Neural progenitor cell (in vitro differentiated cells): ENCODE data around the gene MRPL21. TPM values are rescaled to one million over a fixed set of nuclear protein-coding genes. Genes with fewer than 3 reads are reported as not detected.

Experiments used
- DNase-seq: peaks from one replicate; pipeline ENCODE4 v3.0.0-alpha.2; 2016; ENCODE audit warnings: low spot score
- H2AFZ ChIP-seq: fragments of 200-600 bp; sonication (generic); replicated peaks from 2 replicates; pipeline ENCODE4 v1.6.1; 2016; ENCODE audit warnings: antibody characterized with exemption
- H3F3A ChIP-seq: fragments of 200-600 bp; sonication (generic); 2 replicates; pipeline ENCODE4 v1.6.1; 2016; ENCODE audit warnings: antibody characterized with exemption, low read depth
- H3K27ac ChIP-seq: fragments of 200-600 bp; sonication (generic); 2 replicates; pipeline ENCODE4 v1.5.1; 2016; ENCODE audit warnings: mild to moderate bottlenecking
- H3K27me3 ChIP-seq: fragments of 200-600 bp; sonication (generic); 2 replicates; pipeline ENCODE4 v1.6.1; 2016; ENCODE audit warnings: mild to moderate bottlenecking, moderate library complexity
- H3K36me3 ChIP-seq: fragments of 200-600 bp; sonication (generic); 2 replicates; pipeline ENCODE4 v1.5.1; 2016
- H3K4me1 ChIP-seq: fragments of 200-600 bp; sonication (generic); 2 replicates; pipeline ENCODE4 v1.6.1; 2016; ENCODE audit warnings: mixed run types
- H3K4me2 ChIP-seq: fragments of 200-600 bp; sonication (generic); 2 replicates; pipeline ENCODE4 v1.6.1; 2016
- H3K4me3 ChIP-seq: fragments of 200-600 bp; sonication (generic); 2 replicates; pipeline ENCODE4 v1.5.1; 2016
- H3K79me2 ChIP-seq: fragments of 200-600 bp; sonication (generic); 2 replicates; pipeline ENCODE4 v1.6.1; 2016; ENCODE audit warnings: low read depth
- H3K9ac ChIP-seq: fragments of 200-600 bp; sonication (generic); 2 replicates; pipeline ENCODE4 v1.6.1; 2016
- H3K9me3 ChIP-seq: fragments of 200-600 bp; sonication (generic); 2 replicates; pipeline ENCODE4 v1.5.1; 2016; ENCODE audit warnings: low read depth
- H4K20me1 ChIP-seq: fragments of 200-600 bp; sonication (generic); 2 replicates; pipeline ENCODE4 v1.6.1; 2016; ENCODE audit warnings: low read depth
- H3K27ac Mint-ChIP-seq: 3 replicates; pipeline ENCODE4 v1.8.0; 2021; ENCODE audit warnings: mixed read lengths
- H3K27me3 Mint-ChIP-seq: 2 replicates; pipeline ENCODE4 v1.8.0; 2022; ENCODE audit warnings: low read depth, mild to moderate bottlenecking, inconsistent platforms, moderate library complexity, mixed read lengths; ENCODE audit not compliant: insufficient read depth
- H3K36me3 Mint-ChIP-seq: 3 replicates; pipeline ENCODE4 v1.8.0; 2021; ENCODE audit warnings: mixed read lengths
- H3K4me1 Mint-ChIP-seq: 3 replicates; pipeline ENCODE4 v1.8.0; 2021; ENCODE audit warnings: mixed read lengths
- H3K4me3 Mint-ChIP-seq: 3 replicates; pipeline ENCODE4 v1.8.0; 2021; ENCODE audit warnings: mild to moderate bottlenecking, moderate library complexity, mixed read lengths
- H3K9me3 Mint-ChIP-seq: 3 replicates; pipeline ENCODE4 v1.8.0; 2020; ENCODE audit warnings: mixed read lengths
- CTCF ChIP-seq: fragments of 200-600 bp; sonication (generic); IDR thresholded peaks from 2 replicates; pipeline ENCODE4 v1.5.1; 2017; ENCODE audit warnings: antibody characterized with exemption, mild to moderate bottlenecking
- EZH2 ChIP-seq: fragments of 200-600 bp; sonication (generic); IDR thresholded peaks from 2 replicates; pipeline ENCODE4 v1.6.1; 2017; ENCODE audit warnings: antibody characterized with exemption, mild to moderate bottlenecking, moderate library complexity
- EZH2phosphoT487 ChIP-seq: fragments of 200-600 bp; sonication (generic); IDR thresholded peaks from 2 replicates; pipeline ENCODE4 v1.6.1; 2017; ENCODE audit warnings: antibody characterized with exemption
- total RNA-seq: library from RNA; depleted of rRNA; stranded (reverse); fragments of >200 nt; gene quantifications from 2 replicates; pipeline ENCODE4 v1.2.3, GENCODE V29; 2015; ENCODE audit warnings: low replicate concordance

The MRPL21 gene
- total RNA-seq, 1 donor from 2014 or later: 32.3 TPM

- H3K4me2 ChIP-seq: peak overlapping the region; percentile 7
- no peak overlapping the region for H3K4me3 ChIP-seq
- Mint-ChIP-seq H3K9me3 (no peaks in the 10 kb centered on the region), H3K36me3 (no peaks in the 10 kb centered on the region), H3K27ac (no peak overlapping the region), H3K27me3 (peaks cover 61% of the 10 kb centered on the region), H3K4me1 (peaks cover 23% of the 10 kb centered on the region), H3K4me3 (peak overlapping the region; percentile 38)
- H3F3A ChIP-seq: peaks cover 21% of the 10 kb centered on the region
- no peak overlapping the region for H2AFZ ChIP-seq
- H3K9ac ChIP-seq: no peak overlapping the region
- TF ChIP-seq EZH2 (peak; percentile 87), EZH2phosphoT487 (peak; percentile 76), CTCF (peak; percentile 30)
- no peaks in the 10 kb centered on the region for H3K36me3 ChIP-seq
- no peaks in the 10 kb centered on the region for H3K9me3 ChIP-seq
- peaks cover 7% of the 10 kb centered on the region for H3K4me1 ChIP-seq
- H3K79me2 ChIP-seq: no peaks in the 10 kb centered on the region
- peaks cover 100% of the 10 kb centered on the region for H3K27me3 ChIP-seq
- DNase-seq: peak; percentile 57
- H4K20me1 ChIP-seq: peaks cover 57% of the 10 kb centered on the region
- no peak overlapping the region for H3K27ac ChIP-seq
Measured at GRCh38 chr11:68843703-68844312, 59.8 kb downstream of the MRPL21 start.

GRCh38 chr11:68843052-68843561 lies 60.5 kb downstream of the MRPL21 start:
- TF ChIP-seq CTCF (no peak), EZH2 (peak; percentile 73), EZH2phosphoT487 (peak; percentile 22)
- Histone ChIP-seq H3K27me3 (peaks cover 100% of the 10 kb centered on the region), H4K20me1 (peaks cover 61% of the 10 kb centered on the region), H3K36me3 (no peaks in the 10 kb centered on the region), H3K4me2 (no peak overlapping the region), H2AFZ (no peak overlapping the region), H3K4me1 (peaks cover 10% of the 10 kb centered on the region), H3K9me3 (no peaks in the 10 kb centered on the region), H3F3A (peaks cover 25% of the 10 kb centered on the region), H3K9ac (no peak overlapping the region), H3K4me3 (no peak overlapping the region), H3K27ac (no peak overlapping the region), H3K79me2 (no peaks in the 10 kb centered on the region)
- peak overlapping the region; percentile 59 for H3K4me3 Mint-ChIP-seq
- peaks cover 27% of the 10 kb centered on the region for H3K4me1 Mint-ChIP-seq
- H3K36me3 Mint-ChIP-seq: no peaks in the 10 kb centered on the region
- H3K27ac Mint-ChIP-seq: no peak overlapping the region
- H3K9me3 Mint-ChIP-seq: no peaks in the 10 kb centered on the region
- peaks cover 58% of the 10 kb centered on the region for H3K27me3 Mint-ChIP-seq
- peak; percentile 42 for DNase-seq

- peak; percentile 69 for TF ChIP-seq EZH2phosphoT487
- no peak for TF ChIP-seq EZH2
- TF ChIP-seq CTCF: no peak
- H3K9ac ChIP-seq: no peak overlapping the region
- Mint-ChIP-seq H3K4me3 (peak overlapping the region; percentile 59), H3K9me3 (no peaks in the 10 kb centered on the region), H3K27ac (no peak overlapping the region), H3K36me3 (no peaks in the 10 kb centered on the region), H3K4me1 (peaks cover 32% of the 10 kb centered on the region), H3K27me3 (peaks cover 60% of the 10 kb centered on the region)
- H3K27me3 ChIP-seq: peaks cover 100% of the 10 kb centered on the region
- no peak overlapping the region for H3K4me3 ChIP-seq
- H3F3A ChIP-seq: peaks cover 25% of the 10 kb centered on the region
- no peaks in the 10 kb centered on the region for H3K9me3 ChIP-seq
- H2AFZ ChIP-seq: no peak overlapping the region
- no peaks in the 10 kb centered on the region for H3K79me2 ChIP-seq
- H3K36me3 ChIP-seq: no peaks in the 10 kb centered on the region
- H3K4me1 ChIP-seq: peaks cover 10% of the 10 kb centered on the region
- DNase-seq: no peak
- H3K27ac ChIP-seq: no peak overlapping the region
- peaks cover 61% of the 10 kb centered on the region for H4K20me1 ChIP-seq
- H3K4me2 ChIP-seq: no peak overlapping the region
Measured at GRCh38 chr11:68842427-68843051, 61.1 kb downstream of the MRPL21 start.
